HG03342 (cell line): ENCODE results near the gene ANKUB1.

Experiments
- ATAC-seq: cut with Tn5 transposase; IDR thresholded peaks from one replicate; pipeline ENCODE4 v1.9.1; 2021; ENCODE audit warnings: mild to moderate bottlenecking, moderate library complexity; ENCODE audit not compliant: unreplicated experiment

Gene ANKUB1

GRCh38 chr3:149810846-149811245 lies 18.5 kb upstream of the ANKUB1 start:
- no peak for ATAC-seq

DNA sequence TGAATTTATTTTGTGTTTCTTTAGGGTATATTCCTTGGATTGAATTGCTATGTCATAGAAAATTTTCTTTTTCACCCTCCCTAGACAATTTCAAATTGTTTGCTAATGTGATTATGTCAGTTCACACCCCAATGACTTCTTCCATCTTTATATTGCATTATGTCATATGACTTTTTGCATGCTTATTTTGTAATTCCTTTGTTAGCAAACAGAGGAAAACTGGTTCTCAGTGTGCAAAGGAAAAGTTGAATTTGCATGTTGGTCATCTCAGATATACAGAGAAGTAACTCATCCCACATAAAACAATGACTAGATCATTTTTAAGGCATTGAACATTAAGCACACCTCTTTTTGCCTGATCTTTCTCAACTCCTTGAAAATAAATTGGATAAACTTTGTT lies 17.3 kb upstream of the ANKUB1 start:
- ATAC-seq = no peak

GRCh38 chr3:149808209-149808829 lies 16.0 kb upstream of the ANKUB1 start:
- no peak for ATAC-seq

DNA sequence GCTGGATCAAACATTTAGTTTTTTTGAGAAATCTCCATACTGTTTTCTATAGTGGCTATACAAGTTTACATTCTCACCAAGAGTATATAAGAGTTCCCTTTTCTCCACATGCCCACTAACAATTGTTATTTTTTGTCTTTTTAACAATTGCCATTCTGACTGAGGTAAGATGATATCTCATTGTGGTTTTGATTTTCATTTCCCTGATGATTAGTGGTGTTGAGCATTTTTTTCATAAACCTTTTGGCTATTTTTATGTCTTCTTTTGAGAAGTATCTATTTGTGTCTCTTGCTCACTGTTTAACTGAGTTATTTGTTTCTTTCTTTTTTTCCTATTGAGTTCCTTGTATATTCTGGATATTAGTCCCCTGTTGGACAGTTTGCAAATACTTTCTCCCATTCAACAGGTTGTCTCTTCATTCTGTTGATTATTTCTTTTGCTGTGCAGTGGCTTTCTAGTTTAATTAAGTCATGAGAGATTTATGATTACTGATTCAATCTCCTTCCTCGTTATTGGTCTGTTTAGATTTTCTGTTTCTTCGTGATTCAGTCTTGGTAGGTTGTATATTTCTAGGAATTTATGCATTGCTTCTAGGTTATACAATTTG lies 13.9 kb upstream of the ANKUB1 start:
- no peak for ATAC-seq

GRCh38 chr3:149801639-149802038 lies 9.3 kb upstream of the ANKUB1 start:
- ATAC-seq = no peak

GRCh38 chr3:149801195-149801594 lies 8.8 kb upstream of the ANKUB1 start:
- no peak for ATAC-seq

DNA sequence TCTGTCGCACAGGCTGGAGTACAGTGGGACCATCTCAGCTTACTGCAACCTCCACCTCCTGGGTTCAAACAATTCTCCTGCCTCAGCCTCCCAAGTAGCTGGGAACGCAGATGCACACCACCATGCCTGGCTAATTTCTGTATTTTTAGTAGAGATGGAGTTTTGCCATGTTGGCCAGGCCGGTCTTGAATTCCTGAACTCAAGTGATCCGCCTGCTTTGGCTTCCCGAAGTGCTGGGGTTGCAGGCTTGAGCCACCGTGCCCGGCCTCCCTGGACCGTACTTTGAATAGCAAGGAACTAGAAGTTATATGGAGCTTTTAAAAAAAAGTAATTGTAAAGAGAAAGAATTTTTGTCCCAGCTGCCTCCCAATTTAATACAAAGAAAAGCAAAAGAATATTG lies 8.3 kb upstream of the ANKUB1 start:
- ATAC-seq = no peak

GRCh38 chr3:149796026-149796425 lies 3.7 kb upstream of the ANKUB1 start:
- ATAC-seq = no peak

- ATAC-seq = no peak
These were observed 1.7 kb downstream of the ANKUB1 start for GRCh38 chr3:149790698-149791097.

- no peak for ATAC-seq
These were observed 2.1 kb downstream of the ANKUB1 start for GRCh38 chr3:149790268-149790667.

- ATAC-seq = no peak
These were observed 8.2 kb downstream of the ANKUB1 start for GRCh38 chr3:149784064-149784704.

DNA sequence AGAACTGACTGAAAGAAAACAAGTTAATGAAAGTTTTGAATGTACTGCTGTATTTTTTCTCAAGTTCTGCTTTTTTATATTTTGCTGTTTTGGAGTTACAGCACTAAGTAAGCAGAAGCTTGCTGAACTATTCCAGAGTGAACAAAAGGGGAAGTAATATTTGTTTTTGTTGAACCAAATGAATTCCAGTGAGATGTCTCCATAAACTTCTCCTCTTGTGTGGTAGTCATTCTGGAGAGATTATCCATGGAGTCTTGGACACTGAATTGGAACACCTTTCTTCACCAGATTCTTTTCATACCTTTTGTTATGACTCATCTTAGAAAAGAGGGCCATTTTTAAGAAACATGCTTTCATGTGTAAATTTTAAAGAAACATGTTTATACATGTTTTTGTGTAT lies 8.8 kb downstream of the ANKUB1 start:
- no peak for ATAC-seq

- ATAC-seq = no peak
These were observed 10.6 kb downstream of the ANKUB1 start for GRCh38 chr3:149781741-149782140.

DNA sequence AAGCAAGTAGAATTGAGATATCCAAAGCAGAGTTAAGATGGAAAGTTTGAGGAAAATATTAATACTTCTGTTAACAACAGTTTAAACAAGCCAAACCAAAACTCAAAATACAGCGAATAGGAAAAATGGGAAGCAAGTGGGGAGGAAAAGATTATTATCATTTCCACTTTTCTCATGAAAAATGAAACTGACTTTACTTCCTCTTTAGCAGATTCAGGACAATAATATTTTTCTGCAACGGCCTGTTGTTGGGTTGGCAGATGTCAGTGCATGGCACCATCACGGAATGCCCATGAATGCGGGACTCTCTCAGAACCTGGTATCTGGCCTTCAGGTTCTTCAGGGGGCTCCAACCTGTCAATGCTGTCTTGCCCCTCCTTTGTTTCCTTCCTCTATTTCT lies 11.1 kb downstream of the ANKUB1 start:
- ATAC-seq = peak; percentile 49

DNA sequence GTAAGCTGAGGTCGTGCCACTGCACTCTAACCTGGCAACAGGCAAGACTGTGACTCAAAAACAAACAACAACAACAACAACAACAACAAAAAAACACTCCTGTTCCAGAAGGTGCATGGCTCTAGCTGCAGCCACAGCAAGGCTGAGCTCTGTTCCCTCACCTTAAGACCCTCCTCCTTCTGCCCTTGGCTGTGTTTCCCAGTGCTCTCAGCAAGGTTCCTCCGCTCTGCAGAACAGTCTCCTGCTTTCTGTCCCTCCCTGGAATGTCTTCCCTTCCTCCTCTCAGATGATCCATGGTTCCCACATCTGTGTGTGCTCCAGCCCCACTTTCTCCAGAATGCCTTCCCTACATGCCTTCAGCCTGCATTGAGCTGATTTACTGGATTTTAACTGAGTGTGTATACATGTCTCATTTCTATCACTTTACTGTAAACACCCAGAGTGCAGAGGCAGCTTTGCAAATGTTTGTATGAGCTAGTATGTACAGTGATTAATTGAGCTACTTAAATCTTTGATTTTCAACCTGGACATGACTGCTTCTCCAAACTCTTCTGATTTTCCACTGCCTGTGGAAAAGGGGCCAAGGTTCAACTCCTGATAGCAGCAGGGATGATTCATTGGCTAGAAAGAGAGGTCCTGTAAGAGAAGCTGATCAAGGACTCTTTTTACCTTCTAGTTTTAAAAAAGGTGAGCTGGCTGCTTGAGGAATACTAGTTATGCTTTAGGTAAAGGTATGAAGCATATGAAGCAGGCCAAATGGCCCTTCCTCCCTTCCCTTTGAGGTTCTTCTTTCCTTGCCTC lies 14.7 kb downstream of the ANKUB1 start:
- no peak for ATAC-seq

GRCh38 chr3:149776170-149776569 lies 16.2 kb downstream of the ANKUB1 start:
- ATAC-seq = no peak

DNA sequence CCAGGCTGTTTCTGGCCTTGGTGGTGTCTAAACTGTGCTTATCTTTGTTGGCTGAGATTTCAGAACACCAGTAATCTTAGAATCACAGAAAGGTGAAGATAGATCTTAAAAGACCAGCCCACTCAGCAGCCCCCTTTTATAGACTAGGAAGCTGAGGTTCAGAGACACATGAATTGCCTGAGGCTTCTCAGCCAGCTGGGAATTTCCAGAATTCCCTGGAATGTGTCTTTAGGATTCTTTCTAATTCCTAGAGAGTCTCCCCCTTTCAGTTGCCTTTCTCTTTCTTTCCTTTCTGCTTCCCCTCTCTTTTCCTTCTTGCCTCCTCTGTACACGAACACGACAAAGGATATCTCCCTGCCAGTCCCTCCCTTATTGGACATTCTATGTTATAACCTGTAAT lies 19.5 kb downstream of the ANKUB1 start:
- ATAC-seq = no peak

DNA sequence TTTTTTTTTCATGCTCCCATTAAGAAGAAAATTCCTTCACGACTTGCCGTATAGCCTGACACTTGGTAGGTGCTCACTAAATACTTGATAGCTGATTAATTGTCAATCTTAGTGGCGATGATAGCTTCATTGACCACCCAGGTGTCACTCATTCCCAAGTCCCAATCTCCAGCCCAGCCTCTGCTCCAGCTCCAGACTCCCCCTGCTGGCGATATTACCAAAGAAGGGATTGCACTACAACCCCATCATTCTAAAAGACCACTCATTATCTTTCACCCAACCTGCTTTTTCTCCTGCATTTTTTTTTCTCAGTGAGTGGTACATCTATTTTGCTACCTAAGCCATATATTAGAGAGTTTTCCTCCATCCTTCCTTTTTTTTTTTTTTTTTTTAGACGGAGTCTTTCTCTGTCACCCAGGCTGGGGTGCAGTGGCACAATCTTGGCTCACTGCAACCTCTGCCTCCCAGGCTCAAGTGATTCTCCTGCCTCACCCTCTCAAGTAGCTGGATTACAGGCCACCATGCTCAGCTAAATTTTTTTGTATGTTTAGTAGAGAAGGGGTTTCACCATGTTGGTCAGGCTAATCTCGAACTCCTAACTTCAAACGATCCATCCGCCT lies 20.6 kb downstream of the ANKUB1 start:
- no peak for ATAC-seq

DNA sequence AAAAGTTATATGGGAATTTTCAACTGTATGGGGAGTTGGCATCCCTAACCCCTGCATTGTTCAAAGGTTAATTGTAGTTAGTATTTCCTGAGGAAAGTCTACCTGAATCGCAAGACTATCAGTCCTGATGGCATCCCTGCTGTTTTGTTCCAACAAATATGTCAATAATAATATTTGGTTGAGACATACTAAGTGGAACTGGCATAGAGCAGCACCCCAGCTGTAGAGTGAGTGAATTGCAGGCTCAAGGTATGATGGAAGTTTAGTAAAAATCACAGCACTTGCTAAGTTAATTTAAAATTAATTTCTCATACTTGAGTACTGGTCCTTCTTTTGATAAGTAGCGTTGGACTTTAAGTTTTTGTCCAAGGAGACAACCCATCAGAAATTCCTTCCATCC lies 22.1 kb downstream of the ANKUB1 start:
- ATAC-seq = no peak

- ATAC-seq = no peak
These were observed 23.6 kb downstream of the ANKUB1 start for GRCh38 chr3:149768704-149769103.

- ATAC-seq = no peak
These were observed 24.6 kb downstream of the ANKUB1 start for GRCh38 chr3:149767720-149768119.
